Panc1 (cell line): ENCODE results near the gene EEF1AKMT2. TPM values are rescaled to one million over a fixed set of nuclear protein-coding genes. Genes with fewer than 3 reads are reported as not detected.
A peak's percentile ranks its signal among the peaks of the same experiment; 100 is the strongest.

Source experiments
- ATAC-seq: fragments of 200-7000 bp; cut with Tn5 transposase; 2 replicates; pipeline ENCODE4 v1.9.1; 2020; ENCODE audit warnings: mild to moderate bottlenecking, moderate library complexity
- BruUV-seq: library from RNA; stranded (reverse); fragments of 400-500 nt; replicated peaks from 2 replicates; lab custom pipeline; 2021; lab: Mats Ljungman, UMichigan
- CTCF ChIA-PET: fragments of 300-600 bp; sonication (Branson Sonifier 250); formaldehyde crosslinking; loops from one replicate; lab custom pipeline; 2022; ENCODE audit warnings: antibody characterized with exemption; lab: Charles Lee
- POLR2A ChIA-PET: fragments of 300-600 bp; sonication (Branson Sonifier 250); formaldehyde crosslinking; loops from one replicate; lab custom pipeline; 2022; ENCODE audit warnings: antibody characterized with exemption; lab: Charles Lee
- DNase-seq: peaks from one replicate; pipeline ENCODE4 v3.0.0-alpha.2; 2010; ENCODE audit warnings: low read depth, low spot score
- H3K27ac ChIP-seq: 2 replicates; pipeline ENCODE4 v1.5.1; 2011; ENCODE audit warnings: mild to moderate bottlenecking, low read length, inconsistent platforms
- H3K27me3 ChIP-seq: fragments of 200-500 bp; sonication (Bioruptor generic); 2 replicates; pipeline ENCODE4 v1.6.0; 2014; ENCODE audit warnings: low read length, inconsistent platforms; ENCODE audit not compliant: control insufficient read depth, insufficient read depth
- H3K36me3 ChIP-seq: fragments of 200-500 bp; sonication (Bioruptor generic); 2 replicates; pipeline ENCODE4 v1.5.1; 2014; ENCODE audit warnings: inconsistent platforms, mild to moderate bottlenecking, low read length, moderate library complexity; ENCODE audit not compliant: control insufficient read depth, insufficient read depth
- H3K4me1 ChIP-seq: 2 replicates; pipeline ENCODE4 v1.5.1; 2011; ENCODE audit warnings: inconsistent platforms, mild to moderate bottlenecking, low read length, moderate library complexity; ENCODE audit not compliant: control insufficient read depth, insufficient read depth
- H3K4me3 ChIP-seq, 2 experiments: 2 replicates each; pipeline ENCODE4 v1.5.1; 2011 to 2012; ENCODE audit warnings: low read depth in 2 of 2, low read length in 2 of 2, mild to moderate bottlenecking in 2 of 2, inconsistent platforms in 1 of 2, moderate library complexity in 1 of 2
- H3K9me3 ChIP-seq: fragments of 200-500 bp; sonication (Bioruptor generic); 2 replicates; pipeline ENCODE4 v1.5.1; 2014; ENCODE audit warnings: low read depth, mild to moderate bottlenecking, inconsistent platforms, low read length, moderate library complexity; ENCODE audit not compliant: control insufficient read depth, insufficient read depth
- POLR2AphosphoS5 ChIP-seq: IDR thresholded peaks from 2 replicates; pipeline ENCODE4 v1.6.1; 2012; ENCODE audit warnings: mild to moderate bottlenecking, low read depth, low read length, moderate library complexity
- REST ChIP-seq, 2 experiments: IDR thresholded peaks; 2 replicates each; pipeline ENCODE4 v1.6.1; 2011 to 2012; ENCODE audit warnings: low read depth in 2 of 2, control low read depth in 1 of 2, low read length in 1 of 2, mild to moderate bottlenecking in 1 of 2, moderate library complexity in 1 of 2; ENCODE audit not compliant: insufficient read depth in 1 of 2
- SIN3A ChIP-seq: IDR thresholded peaks from 2 replicates; pipeline ENCODE4 v1.6.1; 2012; ENCODE audit warnings: low read depth, mild to moderate bottlenecking, low read length, moderate library complexity, borderline replicate concordance; ENCODE audit not compliant: insufficient read depth
- TCF7L2 ChIP-seq: IDR thresholded peaks from 2 replicates; pipeline ENCODE4 v1.6.1; 2011; ENCODE audit warnings: mild to moderate bottlenecking, low read depth, low read length, inconsistent platforms
- in situ Hi-C: cut with HindIII; loops from 2 replicates; pipeline ENCODE4 v1.10.0; 2016; ENCODE audit warnings: low sequenced_read_pairs, low pct_unique_long_range_greater_than_20kb
- intact Hi-C: fragments of 100-400 bp; cut with micrococcal nuclease; formaldehyde crosslinking; loops from one replicate; pipeline ENCODE4 v1.10.0; 2022; ENCODE audit not compliant: unreplicated experiment
- total RNA-seq: library from RNA; stranded (reverse); gene quantifications from one replicate; pipeline ENCODE4 v1.2.1, GENCODE V29; 2021; ENCODE audit not compliant: unreplicated experiment
- TF ChIP-seq, protein P1 (sequence below): fragments of 450-650 bp; IDR thresholded peaks from 2 replicates; pipeline ENCODE4 v1.5.1; 2017; ENCODE audit warnings: mild to moderate bottlenecking

Gene EEF1AKMT2
- total RNA-seq, 1 experiment from 2014 or later: 39.2 TPM

- H3K36me3 ChIP-seq: no peaks in the 10 kb centered on the region
- in situ Hi-C loops (no loop called here), intact Hi-C loops (no loop called here)
- H3K9me3 ChIP-seq: no peaks in the 10 kb centered on the region
- no peak overlapping the region for H3K4me3 ChIP-seq
- no peak for DNase-seq
- no peak for ATAC-seq
- no peaks in the 10 kb centered on the region for H3K27me3 ChIP-seq
- CTCF ChIA-PET: interaction anchor here (0.7 to 1.5 kb wide), 2 partner anchors 8 to 1649 kb away, joined by 4 to 5 read pairs; no protein-coding TSS in a partner anchor
- POLR2A ChIA-PET: no interaction called here
- H3K4me1 ChIP-seq: peaks cover 40% of the 10 kb centered on the region
- BruUV-seq: no TSS peak
- no peak overlapping the region for H3K27ac ChIP-seq
- no peak for TF ChIP-seq POLR2AphosphoS5
- TF ChIP-seq, protein P1, sequence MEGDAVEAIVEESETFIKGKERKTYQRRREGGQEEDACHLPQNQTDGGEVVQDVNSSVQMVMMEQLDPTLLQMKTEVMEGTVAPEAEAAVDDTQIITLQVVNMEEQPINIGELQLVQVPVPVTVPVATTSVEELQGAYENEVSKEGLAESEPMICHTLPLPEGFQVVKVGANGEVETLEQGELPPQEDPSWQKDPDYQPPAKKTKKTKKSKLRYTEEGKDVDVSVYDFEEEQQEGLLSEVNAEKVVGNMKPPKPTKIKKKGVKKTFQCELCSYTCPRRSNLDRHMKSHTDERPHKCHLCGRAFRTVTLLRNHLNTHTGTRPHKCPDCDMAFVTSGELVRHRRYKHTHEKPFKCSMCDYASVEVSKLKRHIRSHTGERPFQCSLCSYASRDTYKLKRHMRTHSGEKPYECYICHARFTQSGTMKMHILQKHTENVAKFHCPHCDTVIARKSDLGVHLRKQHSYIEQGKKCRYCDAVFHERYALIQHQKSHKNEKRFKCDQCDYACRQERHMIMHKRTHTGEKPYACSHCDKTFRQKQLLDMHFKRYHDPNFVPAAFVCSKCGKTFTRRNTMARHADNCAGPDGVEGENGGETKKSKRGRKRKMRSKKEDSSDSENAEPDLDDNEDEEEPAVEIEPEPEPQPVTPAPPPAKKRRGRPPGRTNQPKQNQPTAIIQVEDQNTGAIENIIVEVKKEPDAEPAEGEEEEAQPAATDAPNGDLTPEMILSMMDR: no peak
- no peak for TF ChIP-seq TCF7L2
- TF ChIP-seq REST (IDR thresholded peaks at IDR 0.05; ENCODE audit: insufficient read depth in 1 of 2, low read depth in 2 of 2, low read length in 1 of 2): no peak
- no peak for TF ChIP-seq SIN3A
These were observed 58.6 kb downstream of the EEF1AKMT2 start for GRCh38 chr10:124732931-124733570.

- no TSS peak for BruUV-seq
- in situ Hi-C loops (no loop called here), intact Hi-C loops (no loop called here)
These were observed 60.1 kb downstream of the EEF1AKMT2 start for GRCh38 chr10:124731551-124731950.

More at GRCh38 chr10:124731551-124731950, 60.1 kb downstream of the EEF1AKMT2 start:
- POLR2A ChIA-PET: interaction anchor here (0.6 kb wide), 2 partner anchors 13 to 48 kb away, joined by 6 to 9 read pairs; no protein-coding TSS in a partner anchor
- Histone ChIP-seq H3K27ac (peak overlapping the region; percentile 24; the same call in 1 of the 2 replicates), H3K36me3 (no peaks in the 10 kb centered on the region), H3K4me3 (no peak overlapping the region), H3K4me1 (peaks cover 32% of the 10 kb centered on the region), H3K27me3 (no peaks in the 10 kb centered on the region), H3K9me3 (no peaks in the 10 kb centered on the region)
- ATAC-seq (no peak), DNase-seq (no peak)
- TF ChIP-seq, protein P1: no peak
- no peak for TF ChIP-seq REST (IDR thresholded peaks at IDR 0.05; ENCODE audit: insufficient read depth in 1 of 2, low read depth in 2 of 2, low read length in 1 of 2)
- TF ChIP-seq SIN3A: no peak
- TF ChIP-seq TCF7L2: no peak
- no peak for TF ChIP-seq POLR2AphosphoS5
- CTCF ChIA-PET: interaction anchor here (1.1 kb wide), 1 partner anchor 10 kb away, joined by 5 read pairs; no protein-coding TSS in a partner anchor
